ENCODE measurements around the gene AKNAD1.

Gene AKNAD1

DNA sequence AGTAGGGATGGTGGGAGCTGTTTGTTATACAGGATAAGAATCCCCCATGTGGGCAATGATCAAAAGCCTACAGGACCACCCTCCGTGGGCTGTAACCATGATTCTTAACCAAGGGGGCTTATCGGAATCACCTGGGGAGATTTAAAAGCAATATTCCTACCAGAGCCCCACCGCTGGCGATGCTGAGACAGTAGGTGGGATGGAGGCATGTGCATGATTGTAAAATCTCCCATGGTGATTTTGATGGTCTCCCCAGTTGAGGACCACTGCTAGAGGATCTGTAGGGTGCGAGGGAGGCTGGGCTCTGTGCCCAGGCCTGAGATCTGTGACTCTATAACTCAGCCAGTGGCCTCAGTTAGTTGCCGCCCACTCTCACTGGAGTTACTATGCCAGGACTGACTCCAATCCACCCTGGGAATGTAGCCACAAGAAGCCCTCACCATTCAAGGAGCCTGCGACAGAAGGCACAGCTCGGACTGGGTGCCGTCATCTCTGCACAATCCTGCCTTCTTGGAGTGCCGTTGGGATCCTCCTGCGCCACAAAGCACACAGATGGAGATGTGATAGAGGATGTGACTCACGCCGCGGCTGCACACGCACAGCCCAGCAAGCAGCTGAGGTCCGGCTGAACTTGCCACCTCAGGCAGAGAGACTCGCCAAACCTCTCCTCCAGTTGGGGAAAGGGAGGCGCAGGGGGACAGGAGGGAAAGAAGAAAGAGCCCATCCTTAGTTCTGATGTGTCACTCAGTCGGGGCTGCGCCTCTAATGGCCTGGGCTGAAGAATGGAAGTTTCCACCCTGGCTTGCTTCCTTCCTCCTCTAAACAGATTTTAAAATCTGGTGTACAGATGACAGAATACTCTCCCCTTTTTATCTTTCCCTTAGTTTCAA, 26.5 kb downstream of the AKNAD1 start:
- no peak overlapping the region for H3K4me3 ChIP-seq (ENCODE audit: low read depth, low read length)

DNA sequence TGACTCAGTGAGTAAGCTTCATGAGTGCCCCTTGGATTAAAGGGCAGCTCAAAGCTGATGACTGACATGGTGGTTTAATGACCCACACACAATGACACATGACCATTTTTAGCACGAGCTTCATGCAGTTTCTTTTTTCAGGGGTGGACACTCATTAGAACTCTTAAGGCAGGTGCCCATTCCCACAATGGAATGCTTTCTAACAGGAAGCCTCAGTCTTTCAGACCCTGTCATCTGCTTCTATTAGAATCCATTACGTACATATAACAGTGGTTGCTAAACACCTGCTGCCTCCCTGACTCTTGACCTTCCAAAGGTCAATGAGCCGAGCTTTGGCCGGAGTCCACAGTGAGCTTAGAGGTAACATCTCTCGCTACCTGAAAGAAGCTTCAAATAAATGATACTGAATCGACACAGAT, 27.4 kb downstream of the AKNAD1 start:
- no peak overlapping the region for H3K4me3 ChIP-seq (ENCODE audit: low read depth, low read length)

DNA sequence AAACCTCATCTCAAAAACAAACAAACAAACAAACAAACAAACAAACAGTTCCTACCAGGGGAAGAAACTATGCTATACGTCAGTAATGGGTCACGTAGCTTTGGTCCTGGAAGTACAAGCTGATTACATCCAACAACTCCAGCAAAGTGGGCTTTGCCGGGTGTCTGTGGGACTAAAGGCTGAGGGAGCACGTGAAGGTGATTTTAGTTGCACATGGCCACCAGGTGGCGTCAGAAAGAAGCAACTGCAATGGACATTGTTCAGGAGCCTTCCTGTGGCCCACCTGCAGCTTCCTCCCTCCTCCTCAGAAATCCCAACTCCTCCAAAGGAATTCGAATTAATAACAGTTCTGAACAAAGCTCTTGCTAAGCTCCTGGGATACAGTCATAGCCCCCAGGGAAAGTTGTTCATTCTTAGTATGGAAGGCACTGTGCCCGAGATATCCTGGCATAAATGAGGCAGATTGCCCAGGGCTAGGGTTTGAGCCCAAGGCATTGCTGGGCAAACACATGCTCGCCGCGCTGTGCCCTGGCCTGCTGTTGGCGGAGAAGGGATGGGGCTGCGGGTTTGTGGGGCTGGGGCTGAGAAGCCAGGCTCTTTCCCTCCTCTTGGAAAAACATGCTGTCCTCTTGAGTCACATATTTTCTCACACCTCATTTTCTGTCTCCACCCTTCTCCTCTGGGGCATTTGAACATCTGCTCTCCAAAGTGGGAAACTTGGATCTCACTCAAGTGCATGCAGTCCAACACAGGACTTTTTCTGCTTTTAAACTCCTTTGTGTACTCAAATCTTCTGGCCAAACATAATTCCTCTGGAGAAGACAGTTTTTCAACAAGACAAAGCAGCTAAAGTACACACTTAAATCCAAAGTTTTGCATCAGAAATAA, 28.6 kb downstream of the AKNAD1 start:
- no peak overlapping the region for H3K4me3 ChIP-seq (ENCODE audit: low read depth, low read length)

DNA sequence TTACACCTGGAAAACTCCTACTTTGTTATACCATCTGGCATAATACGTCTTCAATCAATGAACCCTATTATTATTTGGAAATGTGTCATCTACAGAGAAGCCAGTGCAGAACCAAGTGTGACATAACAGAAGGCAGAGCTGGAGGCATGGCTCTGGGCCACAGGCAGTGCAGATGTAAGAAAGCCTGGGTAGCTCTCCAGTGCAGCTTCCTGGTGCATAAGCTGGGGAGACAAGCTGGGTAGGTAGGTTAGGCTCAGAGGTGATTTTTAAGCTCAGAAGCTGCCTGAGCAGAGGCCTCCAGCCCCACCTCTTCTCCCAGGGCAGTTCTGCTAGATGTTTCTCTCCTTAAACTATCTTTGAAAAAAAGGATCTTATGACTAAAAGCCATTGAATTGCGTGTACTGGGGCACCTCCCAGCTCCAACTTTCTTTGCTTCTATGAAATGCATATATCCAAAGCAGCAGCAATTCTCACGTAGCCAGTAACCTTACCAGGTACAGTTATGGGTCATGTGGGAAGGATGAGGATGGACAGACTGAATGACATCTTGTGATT, 30.7 kb downstream of the AKNAD1 start:
- no peak overlapping the region for H3K4me3 ChIP-seq (ENCODE audit: low read depth, low read length)

DNA sequence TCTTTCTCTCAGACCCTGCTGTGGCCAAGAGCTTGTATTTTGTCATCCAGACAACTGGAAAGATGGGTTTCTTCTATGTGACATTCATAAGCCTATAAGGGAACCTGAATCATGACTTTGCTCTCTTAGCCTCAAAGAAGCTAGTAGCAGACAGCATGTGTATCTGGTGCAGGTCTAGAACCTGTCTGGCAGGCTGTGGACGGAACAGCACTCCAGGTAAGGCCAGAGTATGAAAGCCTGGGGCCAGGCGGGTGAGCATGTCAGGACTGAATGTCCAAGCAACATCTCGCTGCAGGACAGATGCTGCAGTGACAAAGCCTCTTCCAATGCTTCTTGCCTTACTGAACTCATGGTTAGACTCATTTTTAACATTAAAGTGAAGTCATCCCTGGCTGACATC, 32.8 kb downstream of the AKNAD1 start:
- H3K4me3 ChIP-seq (ENCODE audit: low read depth, low read length), result no peak overlapping the region

DNA sequence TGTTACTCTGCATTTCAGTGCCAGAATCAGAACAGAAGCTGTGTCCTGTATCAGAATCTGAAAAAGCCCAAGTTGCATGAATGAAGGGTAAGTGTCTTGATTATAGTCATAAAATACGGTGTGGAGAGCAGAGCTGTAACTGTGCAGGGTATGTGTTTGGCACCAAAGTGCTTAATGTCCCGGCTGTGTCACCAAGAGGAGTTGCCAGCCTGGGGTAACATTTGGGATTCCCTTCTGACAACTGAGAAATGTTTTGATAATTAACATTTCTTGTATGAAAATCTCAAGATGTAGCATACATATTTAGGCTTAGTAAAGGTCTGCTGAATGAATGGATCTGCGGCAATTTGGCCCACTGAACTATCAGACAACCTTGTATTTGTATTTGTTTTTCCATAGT, 33.3 kb downstream of the AKNAD1 start:
- H3K4me3 ChIP-seq (ENCODE audit: low read depth, low read length), result no peak overlapping the region

DNA sequence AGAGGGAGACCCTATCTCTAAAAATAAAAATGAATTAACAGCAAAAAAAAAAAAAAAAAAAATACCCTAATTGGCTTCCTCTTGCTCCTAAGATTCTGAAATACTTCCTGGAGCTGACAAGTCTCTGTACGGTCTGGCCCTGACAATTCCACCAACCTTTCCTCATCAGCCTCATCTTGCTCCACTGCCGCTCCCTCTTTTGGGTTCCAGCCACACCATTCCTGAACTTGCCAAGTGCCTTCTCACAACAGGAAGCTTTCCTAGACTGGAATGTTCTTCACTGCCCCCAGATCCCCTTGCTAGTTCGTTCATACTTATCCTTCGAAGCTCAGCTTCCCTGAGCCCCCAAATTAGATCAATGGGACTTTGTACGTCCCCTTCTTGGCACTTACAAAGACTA, 37.0 kb downstream of the AKNAD1 start:
- H3K4me3 ChIP-seq (ENCODE audit: low read depth, low read length), result no peak overlapping the region

DNA sequence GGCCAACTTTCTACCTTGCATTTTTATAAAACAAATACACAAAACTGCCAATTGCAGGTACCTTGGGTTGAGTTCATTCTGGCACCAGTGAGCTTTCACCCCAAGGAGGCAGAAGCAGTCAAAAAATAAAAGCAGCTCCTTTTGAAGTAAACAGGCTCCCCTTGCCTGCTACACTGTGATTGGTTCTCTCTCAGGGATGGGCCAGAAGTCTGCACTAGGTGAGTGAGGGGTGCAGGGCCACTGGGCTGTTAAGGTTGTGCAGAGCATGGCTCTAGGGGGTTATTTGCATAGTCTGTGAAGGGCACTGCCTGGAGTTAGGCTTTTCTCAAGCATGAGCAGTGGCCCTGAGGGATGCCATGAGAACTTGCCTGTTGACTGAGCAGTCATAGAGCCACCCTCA, 39.1 kb downstream of the AKNAD1 start:
- no peak overlapping the region for H3K4me3 ChIP-seq (ENCODE audit: low read depth, low read length)

DNA sequence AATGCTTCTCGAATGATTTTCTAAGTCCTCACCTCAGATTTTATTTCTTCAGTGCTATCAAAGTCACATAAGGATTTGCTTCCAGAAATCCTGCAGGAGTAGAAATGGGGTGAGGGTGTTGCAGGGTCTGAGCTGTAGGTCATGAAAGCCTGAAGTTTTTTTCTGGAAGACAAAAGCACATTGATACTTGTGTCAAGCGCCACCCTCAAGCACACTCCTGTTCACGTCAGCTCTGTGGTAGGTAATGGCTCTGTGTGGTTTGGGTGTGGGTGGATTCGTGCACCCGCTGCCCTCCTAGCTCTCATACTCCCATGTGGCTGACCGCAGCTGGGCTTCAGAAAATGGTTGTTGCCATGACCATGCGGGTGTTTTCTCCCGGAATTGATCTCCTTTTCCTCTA, 39.9 kb downstream of the AKNAD1 start:
- no peak overlapping the region for H3K4me3 ChIP-seq (ENCODE audit: low read depth, low read length)

DNA sequence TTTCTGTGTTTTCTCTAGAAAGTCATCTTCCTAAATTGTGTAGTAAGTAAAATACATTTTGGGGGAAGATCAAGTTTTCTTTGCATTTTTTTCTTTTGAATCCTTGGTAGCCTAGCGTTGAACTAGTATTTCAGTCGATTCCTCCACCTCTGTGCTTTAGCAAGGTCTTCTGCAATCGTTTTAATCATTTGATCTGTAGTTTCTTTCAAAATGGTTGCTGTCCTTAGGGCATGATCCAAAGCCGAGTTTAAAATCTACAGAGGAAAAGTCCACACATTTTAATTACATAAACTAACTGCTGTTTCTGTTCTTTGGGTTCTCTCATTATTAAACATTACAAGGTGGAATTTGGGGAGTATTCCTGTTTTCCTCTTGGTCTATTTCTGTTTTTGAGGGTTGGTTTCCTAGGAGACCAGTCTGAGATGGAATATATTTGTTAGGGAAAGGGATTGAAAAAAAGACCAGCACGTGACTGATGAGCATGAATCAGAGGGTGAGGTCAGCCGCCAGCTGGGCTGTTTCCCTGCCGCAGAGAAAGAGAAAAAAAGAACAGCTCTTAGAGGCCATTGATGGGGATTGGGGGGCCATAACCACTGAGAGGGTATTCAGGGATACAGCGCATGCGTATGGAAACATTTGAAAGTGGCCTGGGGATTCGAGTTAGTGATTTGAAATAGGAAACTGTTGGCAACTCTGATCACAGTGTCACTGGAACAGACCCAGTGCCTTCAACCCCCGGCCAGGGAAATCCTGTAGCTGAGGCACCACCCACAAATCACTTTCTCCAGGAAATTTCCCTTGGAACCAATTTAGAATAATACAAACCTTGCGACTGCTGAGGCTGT, 40.6 kb downstream of the AKNAD1 start:
- H3K4me3 ChIP-seq (ENCODE audit: low read depth, low read length), result no peak overlapping the region

DNA sequence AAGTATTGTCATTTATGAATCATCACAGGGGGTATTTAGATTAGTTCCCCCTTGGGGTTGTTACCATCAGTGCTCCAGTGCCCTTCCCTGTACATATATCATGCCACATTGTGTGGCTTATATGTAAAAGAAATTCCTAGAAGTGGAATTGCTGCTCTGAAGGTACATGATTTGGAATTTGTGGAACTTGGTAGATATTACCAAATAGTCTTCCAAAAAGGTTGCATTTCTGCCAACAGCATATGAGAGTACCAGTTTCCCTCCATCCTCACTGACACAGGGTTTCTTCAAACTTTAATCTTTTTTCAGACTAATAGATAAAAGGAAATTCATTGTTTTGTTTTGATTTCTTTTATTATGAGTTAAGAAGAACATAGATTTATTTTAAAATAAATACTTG, 41.3 kb downstream of the AKNAD1 start:
- no peak overlapping the region for H3K4me3 ChIP-seq (ENCODE audit: low read depth, low read length)

DNA sequence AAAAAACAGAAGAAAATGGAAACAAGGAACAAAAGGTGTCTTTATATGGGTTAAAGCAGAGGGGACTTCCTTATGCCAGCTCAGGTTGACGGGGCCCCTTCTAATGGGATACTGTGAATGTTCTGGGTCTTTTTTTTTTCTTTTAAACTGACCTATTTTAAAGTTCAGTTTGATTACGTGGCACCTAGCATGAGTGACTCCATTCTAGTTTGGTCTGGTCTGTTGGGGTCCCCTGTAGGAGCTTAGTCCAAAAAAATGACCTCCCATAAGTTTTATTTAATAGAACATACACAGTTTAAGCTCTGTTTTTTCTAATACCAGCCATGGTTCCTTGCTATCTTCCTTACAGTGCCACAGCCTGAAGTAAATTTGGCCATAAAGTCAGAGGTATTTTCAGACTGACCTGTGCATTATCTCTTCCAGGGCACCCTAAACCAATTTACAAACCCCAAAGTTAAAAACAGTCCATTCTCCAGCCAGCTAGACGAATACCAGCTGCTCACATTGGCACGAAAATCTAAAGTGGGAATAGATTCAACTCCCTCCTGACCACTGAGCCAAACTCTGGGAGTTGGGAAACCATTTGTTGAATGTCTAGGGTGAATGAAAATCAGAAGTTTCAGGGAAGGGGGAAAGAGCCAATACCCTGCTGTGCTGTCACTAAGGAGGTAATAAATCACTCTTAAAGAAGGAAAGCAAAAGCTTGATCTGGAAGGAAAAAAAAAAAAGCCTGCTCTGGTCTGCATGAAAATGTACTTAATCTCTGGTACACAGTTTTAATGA, 42.4 kb downstream of the AKNAD1 start:
- no peak overlapping the region for H3K4me3 ChIP-seq (ENCODE audit: low read depth, low read length)

DNA sequence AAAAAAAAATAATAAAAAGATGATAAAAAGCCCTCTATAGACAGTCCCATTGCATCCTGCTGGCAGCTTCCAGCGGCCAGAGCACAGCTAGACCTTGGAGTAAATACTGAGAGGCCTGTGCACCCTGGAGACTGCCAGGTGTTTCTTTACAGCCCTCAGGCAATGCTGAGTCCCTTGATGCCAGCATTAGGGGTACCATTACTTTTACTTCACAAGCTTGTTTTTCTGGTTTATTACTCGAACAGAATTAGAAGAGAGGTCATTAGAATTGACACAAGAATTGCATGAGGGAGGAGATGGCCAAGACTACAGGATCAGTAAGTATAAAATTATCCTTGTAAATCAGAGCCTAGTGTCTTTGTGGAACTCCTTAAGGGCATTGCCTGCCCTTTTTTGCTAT, 43.6 kb downstream of the AKNAD1 start:
- no peak overlapping the region for H3K4me3 ChIP-seq (ENCODE audit: low read depth, low read length)

DNA sequence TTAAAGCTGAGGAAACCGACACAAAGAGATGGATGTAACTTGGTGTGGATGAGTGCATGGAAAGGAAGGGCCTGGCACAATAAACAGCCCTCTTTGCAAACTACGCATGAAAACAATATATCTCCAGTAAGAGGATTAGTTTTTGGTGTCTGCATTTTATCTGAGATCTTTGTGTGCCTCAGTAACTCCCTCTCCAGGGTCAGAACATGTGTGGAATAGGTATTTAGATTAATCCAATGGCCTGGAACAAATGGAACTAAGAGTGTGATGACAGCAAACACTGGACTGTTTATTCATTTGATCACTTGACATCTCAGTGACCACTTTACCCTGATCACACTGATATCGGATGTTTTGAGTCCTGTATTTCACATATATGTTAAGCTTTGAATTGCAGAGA, 45.3 kb downstream of the AKNAD1 start:
- H3K4me3 ChIP-seq (ENCODE audit: low read depth, low read length), result no peak overlapping the region

DNA sequence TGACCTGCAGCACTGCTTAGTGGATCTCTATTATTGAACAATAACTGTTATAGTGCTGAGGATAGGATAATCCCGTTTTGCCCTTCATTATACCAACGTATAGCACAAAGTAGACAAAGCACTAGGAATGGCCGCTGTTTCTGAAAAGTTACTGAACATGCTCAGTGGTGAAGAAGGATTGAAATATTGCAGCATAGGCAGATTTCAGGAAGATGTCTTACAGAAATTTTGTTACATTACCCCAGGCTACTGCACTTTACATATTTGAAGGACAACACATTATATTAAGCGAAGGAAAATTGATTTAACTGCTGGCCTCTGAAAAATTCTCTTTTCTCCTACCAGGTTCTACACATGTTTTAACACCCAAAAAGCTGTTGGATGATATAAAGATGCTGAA, 48.5 kb downstream of the AKNAD1 start:
- no peak overlapping the region for H3K4me3 ChIP-seq (ENCODE audit: low read depth, low read length)

DNA sequence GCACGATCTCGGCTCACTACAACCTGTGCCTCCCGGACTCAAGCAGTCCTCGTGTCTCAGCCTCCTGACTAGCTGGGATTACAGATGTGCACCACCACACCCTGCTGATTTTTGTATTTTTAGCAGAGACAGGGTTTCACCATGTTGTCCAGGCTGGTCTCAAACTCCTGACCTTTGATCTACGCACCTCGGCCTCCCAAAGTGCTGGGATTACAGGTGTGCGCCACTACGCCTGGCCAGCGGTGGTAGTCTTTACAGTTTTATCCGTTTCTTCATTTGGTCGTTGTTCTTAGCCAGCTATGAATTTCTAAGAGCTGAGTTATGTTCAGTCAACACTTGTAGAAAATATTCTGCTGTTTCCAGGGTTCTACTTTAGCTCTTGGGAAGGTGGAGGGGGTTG, 53.3 kb downstream of the AKNAD1 start:
- H3K4me3 ChIP-seq (ENCODE audit: low read depth, low read length), result no peak overlapping the region

DNA sequence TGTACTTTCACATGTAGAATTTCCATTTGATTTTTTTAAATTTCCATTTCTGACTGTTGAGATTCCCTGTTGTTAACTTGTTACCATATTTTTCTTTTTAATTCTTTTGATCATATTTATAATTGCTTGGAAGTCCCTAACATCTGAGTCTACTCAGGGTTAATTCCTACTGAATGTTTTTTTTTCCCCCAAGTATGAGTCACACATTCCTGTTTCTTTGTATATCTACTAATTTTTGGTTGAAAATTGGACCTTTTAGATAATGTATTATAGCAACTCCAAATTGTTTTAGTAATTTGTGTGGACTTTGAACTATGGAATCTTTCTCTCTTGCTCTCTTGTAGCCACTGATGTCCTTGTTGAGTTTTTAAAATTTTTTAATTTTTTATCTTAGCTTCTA, 55.8 kb downstream of the AKNAD1 start:
- H3K4me3 ChIP-seq (ENCODE audit: low read depth, low read length), result no peak overlapping the region

DNA sequence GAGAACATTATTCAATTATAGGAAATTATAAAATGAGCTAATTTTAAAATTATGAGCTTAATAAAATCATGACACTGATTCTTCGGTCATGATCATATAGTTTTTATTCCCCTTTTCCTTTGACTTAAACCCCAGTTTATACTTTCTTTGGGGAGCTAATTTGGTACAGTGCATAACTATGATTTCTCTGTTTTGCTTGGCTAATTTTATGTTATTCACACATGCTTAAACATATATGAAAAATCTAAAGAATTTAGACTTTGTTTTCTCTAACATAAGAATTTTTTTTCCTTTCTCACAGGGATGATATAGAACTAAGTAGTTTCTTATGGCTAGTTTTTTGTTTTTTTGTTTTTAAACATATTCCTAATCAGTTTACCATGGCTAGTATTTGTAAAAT, 57.9 kb downstream of the AKNAD1 start:
- no peak overlapping the region for H3K4me3 ChIP-seq (ENCODE audit: low read depth, low read length)

DNA sequence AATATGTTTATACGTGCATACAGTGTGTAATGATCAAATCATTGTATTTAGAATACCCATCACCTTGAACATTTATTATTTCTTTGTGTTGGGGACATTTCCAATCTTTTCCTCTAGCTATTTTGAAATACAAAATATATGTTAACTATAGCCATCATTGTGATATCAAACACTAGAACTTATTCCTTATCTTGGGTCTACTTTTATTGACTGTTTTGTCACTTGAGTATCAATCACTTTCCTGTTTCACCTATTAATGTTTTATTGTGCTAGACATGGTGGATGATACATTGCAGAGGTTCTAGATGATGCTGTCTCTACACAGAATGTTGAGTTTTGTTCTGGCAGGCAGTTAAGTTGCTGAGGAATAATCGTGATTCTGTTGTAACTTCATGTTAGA, 64.5 kb downstream of the AKNAD1 start:
- H3K4me3 ChIP-seq (ENCODE audit: low read depth, low read length), result no peak overlapping the region

DNA sequence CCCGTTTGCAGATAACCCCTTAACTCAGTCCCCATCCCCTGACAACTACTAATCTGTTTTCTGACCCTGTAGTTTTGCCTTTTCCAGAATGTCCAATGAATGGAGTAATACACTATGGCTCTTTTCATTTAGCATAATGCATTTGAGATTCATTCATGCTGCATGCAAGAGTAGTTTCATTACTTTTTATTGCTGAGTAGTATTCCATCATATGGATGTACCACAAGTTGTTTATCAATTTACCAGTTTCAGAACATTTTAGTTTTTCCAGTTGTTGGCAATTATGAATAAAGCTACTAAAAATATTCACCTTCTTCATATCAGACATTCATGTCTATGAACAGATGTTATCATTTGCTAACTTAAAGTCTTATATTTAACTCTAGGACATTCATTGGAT, 65.1 kb downstream of the AKNAD1 start:
- no peak overlapping the region for H3K4me3 ChIP-seq (ENCODE audit: low read depth, low read length)
